SK-N-SH (cell line): ENCODE results near the gene TBC1D1.

Source experiments
- EZH2phosphoT487 ChIP-seq: fragments of 200-600 bp; sonication (generic); IDR thresholded peaks from 2 replicates; pipeline ENCODE4 v1.6.1; 2017; ENCODE audit warnings: low read depth, mixed run types, mild to moderate bottlenecking, antibody characterized with exemption, moderate library complexity, borderline replicate concordance
- IRF3 ChIP-seq: fragments of 150-350 bp; IDR thresholded peaks from 2 replicates; pipeline ENCODE4 v1.6.1; 2016; ENCODE audit warnings: mild to moderate bottlenecking, low read depth, low read length
- TAF1 ChIP-seq: IDR thresholded peaks from 2 replicates; pipeline ENCODE4 v1.6.1; 2012; ENCODE audit warnings: low read depth, mild to moderate bottlenecking, low read length, moderate library complexity, borderline replicate concordance

- TF ChIP-seq EZH2phosphoT487 (no peak), TAF1 (no peak), IRF3 (no peak)
Observed at GRCh38 chr4:37995981-37996775, 105.3 kb downstream of the TBC1D1 start.
